HG03108 (cell line): ENCODE data around the gene SLC25A4.
"Not testable (repeated sequence)": the region's sequence is repeated elsewhere in the genome, so short reads cannot be mapped to it uniquely, and the experiment has no call there.

ENCODE experiments used
- ATAC-seq: cut with Tn5 transposase; IDR thresholded peaks from one replicate; pipeline ENCODE4 v1.9.1; 2021; ENCODE audit warnings: moderate library complexity; ENCODE audit not compliant: unreplicated experiment

The SLC25A4 gene

GRCh38 chr4:185171373-185172071 is 28.5 kb downstream of the SLC25A4 start:
- peak; percentile 77 for ATAC-seq

DNA sequence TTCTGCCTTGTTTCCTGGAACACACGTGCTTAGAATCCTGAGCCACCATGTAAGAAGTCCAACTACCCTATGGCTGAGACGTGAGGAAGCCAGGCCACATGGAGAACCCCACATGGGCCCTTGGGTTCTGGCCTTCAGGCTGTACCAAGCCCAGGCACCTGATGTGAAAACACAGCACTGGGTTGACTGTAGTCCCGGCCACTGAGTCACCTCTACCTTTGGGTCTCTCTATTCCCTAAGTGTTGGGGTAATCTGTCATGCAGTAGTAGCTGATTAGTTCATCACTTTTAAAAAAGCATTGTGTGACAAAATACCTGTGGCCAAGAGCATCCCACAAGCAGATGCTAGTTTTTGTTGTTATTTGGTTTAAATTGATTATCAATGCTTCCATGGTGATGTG is 36.4 kb downstream of the SLC25A4 start:
- ATAC-seq = no peak

GRCh38 chr4:185182239-185182638 is 39.2 kb downstream of the SLC25A4 start:
- ATAC-seq = no peak

DNA sequence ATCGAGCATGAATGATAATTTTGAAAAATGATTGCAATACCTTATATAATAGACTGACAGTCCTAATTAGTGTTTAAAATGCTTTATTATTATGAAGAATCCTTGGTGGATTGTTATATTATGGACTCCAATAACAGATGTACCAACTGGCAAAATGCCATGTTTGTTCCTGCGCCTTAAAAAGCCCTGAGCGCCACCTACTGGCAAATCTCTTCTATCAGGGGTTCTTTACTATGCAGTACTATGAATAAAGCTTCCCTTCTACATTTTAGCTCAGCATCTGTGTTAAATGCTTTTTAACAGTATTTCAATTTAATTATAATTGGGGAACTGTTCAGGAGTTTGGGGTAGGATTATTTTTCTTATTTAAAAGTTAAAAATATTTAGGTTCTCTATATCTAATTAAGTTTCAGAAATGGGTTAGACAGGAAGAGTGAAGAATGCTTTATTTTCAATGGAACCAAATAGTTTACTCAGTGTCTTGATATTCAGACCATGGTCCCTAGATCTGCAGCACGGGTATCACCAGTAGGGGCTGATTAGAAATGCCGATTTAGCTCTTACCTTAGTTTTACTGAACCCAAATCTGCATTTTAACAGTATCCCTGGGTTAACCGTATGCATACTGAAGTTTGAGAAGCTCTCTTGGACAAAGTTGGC is 40.7 kb downstream of the SLC25A4 start:
- ATAC-seq = no peak

- ATAC-seq = no peak
Measured at GRCh38 chr4:185186769-185187168, 43.7 kb downstream of the SLC25A4 start.

- ATAC-seq = no peak
Measured at GRCh38 chr4:185189606-185190305, 46.7 kb downstream of the SLC25A4 start.

DNA sequence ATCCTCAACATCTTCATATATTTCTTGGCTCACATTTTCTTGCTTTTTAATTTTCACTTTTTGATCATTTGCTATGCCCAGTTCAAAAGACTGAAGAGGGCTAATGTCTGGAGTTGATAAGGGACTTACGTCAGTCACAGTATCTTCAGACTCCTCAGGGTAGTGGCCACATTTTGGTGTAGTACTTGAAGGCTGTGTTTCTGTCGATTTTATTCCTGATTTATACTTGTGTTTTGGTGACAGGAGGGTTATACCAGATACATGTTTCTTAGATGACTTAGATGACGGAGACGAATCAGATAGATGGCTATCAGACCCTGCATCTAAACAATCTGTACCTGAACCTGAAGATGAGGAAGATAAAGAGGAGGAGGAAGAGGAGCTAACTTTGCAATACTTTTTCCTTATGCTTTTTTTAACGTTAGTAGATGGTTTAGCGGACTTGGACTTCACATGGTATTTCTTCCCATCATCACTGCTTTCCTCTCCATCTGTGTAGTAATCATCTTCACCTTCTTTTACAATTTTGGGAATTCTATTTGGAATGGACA is 47.3 kb downstream of the SLC25A4 start:
- no peak for ATAC-seq

- ATAC-seq = peak; percentile 79
Measured at GRCh38 chr4:185192059-185192458, 49.0 kb downstream of the SLC25A4 start.

DNA sequence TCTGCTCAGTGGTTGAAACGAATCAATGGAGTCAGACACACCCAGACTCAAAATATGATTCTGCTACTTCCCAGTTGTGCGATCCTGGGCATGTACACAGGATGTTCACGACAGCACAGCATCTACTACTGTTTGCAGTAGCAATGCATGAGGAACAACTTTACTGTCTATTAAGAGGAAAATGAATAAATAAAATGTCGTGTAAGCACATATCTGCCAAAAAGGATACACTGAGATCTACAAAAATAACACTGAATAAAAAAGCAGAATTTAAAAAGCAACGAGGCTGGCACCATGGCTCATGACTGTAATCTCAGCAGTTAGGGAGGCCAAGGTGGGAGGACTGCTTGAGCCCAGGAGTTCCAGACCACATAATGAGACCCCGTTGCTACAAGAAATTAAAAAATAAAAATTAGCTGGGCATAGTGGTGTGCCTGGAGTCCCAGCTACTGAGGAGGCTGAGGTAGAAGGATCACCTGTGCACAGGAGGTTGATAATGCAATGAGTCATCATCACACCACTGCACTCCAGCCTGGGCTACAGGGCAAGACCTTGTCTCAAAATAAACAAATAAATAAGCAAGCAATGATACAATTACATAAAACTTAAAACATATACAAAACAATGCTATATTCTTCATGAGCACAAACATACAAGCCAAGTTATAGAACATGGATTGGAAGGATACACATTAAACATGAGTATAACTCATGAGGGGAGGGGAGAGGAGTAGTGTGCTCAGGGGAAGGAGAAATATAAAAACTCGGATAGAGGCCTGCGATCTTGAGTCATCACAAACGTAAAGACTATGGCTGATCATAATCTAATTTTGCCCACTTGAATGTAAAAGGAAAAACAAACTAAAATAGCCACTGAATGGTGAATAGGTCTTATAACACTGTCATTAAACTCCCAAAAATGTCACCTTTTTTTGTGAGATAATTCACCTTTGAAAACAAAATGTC is 52.1 kb downstream of the SLC25A4 start:
- ATAC-seq = no peak

- ATAC-seq = no peak
Measured at GRCh38 chr4:185196437-185196836, 53.4 kb downstream of the SLC25A4 start.

DNA sequence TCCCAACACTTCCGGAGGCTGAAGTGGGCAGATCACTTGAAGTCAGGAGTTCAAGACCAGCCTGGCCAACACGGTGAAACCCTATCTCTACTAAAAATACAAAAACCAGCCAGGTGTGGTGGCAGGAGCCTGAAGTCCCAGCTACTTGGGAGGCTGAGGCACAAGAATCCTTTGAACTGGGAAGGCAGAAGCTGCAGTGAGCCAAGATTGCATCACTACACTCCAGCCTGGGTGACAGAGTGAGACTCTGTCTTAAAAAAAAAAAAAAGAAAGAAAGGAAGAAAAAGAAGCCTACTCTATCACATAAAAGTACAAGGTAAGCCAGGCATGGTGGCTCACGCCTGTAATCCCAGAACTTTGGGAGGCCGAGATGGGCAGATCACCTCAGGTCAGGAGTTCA is 55.1 kb downstream of the SLC25A4 start:
- ATAC-seq = not testable (repeated sequence)
